Epidermal melanocyte (primary cell): ENCODE data around the gene DDX54.

Experiments used
- DNase-seq: peaks from one replicate; pipeline ENCODE4 v3.0.0; 2011; ENCODE audit warnings: low spot score; ENCODE audit not compliant: insufficient read length

The DDX54 gene

DNA sequence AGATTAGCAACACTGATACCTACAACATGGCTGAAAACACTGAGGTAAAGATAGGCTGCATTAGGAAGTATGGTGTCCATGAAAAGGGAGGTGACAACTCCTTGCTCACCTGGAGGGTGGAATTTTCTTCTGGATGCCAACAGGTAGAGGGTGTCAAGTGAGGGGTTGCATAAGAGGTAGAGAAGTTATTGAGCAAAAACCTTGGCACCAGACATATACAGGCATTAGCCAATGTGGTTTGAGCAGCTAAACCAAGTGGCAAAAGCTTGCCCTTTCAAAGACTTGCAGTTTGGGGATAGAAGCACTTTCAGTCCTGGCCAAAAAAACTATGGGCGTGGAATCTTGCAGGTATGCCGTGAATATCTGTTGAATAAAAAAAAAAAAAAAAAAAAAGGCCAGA is 4.1 kb upstream of the DDX54 start:
- no peak for DNase-seq

- no peak for DNase-seq
Measured at GRCh38 chr12:113186666-113187325, 1.5 kb upstream of the DDX54 start.

- no peak for DNase-seq
Measured at GRCh38 chr12:113186033-113186365, 721 bp upstream of the DDX54 start.

GRCh38 chr12:113184900-113185179 is 438 bp downstream of the DDX54 start:
- peak; percentile 92 for DNase-seq

DNA sequence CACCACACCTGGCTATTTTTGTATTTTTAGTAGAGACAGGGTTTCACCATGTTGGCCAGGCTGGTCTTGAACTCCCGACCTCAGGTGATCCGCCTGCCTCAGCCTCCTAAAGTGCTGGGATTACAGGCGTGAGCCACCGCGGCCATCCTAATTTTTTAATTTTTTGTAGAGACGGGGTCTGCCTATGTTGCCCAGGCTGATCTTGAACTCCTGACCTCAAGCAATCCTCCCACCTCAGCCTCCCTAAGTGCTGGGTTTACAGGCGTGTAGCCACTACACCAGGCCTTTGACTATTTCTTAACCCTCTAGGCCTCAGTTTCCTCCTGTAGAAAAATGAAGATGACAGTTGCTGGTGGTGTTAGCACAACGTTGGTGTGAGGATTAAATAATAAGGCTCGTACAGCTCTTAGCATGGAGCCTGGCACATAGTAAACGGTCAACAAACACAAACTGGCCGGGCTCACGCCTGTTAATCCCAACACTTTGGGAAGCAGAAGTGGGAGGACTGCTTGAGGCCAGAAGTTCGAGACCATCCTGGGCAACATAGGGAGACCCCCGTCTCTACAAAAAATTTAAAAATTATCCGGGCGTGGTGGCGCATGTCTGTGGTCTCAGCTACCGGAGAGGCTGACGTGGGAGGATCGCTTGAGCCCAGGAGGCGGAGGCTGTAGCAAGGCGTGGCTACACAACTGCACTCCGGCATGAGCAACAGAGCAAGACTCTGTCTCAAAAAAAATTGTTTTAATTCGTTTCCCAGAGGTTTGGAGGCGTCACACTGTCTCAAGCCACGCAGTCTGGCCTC is 979 bp downstream of the DDX54 start:
- DNase-seq = no peak

DNA sequence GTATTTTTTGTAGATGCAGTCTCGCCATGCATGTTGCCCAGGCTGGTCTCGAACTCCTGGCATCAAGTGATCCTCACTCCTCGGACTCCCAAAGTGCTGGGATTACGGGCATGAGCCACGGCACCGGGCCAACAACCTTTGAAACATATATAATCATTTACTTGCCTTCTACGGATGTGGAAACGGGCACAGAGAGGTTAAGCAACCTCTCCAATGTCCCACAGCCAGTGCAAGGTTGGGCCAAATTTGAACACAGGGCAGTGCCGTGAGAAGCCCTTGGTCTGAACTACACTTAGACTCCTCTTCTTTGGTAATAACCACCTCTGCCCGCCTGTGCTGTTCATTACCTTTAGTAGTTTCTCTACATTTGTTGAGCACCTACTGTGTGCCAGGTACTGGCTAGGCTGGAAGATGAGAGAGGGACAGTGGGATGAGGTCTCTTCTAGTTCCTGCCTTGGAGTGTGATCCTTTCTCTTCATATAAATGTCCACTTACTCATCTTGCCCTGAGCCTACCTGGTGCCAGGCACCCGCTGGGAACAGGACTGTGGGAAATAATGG is 2.2 kb downstream of the DDX54 start:
- no peak for DNase-seq

- no peak for DNase-seq
Measured at GRCh38 chr12:113181975-113182374, 3.3 kb downstream of the DDX54 start.

DNA sequence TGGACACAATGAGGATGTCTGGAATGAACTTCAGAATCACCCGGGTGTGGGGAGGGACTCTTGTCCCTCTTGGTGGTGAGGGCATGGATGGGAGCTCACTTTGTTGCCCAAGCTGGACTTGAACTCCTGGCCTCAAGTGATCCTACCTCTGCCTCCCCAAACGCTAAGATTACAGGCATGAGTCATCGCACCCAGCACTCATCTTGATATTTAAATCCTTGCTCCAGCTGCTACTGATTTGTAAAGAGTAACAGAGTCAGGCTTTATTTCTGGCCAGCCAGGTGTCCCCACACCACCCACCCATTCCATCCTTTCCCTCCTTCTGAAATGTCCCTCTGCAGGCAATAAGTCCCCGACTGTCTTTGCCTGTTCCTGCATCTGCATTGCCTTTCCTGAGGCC is 4.9 kb downstream of the DDX54 start:
- no peak for DNase-seq

- DNase-seq = no peak
Measured at GRCh38 chr12:113179023-113179422, 6.3 kb downstream of the DDX54 start.

- peak; percentile 76 for DNase-seq
Measured at GRCh38 chr12:113174461-113175384, 10.6 kb downstream of the DDX54 start.

GRCh38 chr12:113173081-113173698 is 12.1 kb downstream of the DDX54 start:
- DNase-seq = no peak

GRCh38 chr12:113172185-113172584 is 13.1 kb downstream of the DDX54 start:
- DNase-seq = no peak

DNA sequence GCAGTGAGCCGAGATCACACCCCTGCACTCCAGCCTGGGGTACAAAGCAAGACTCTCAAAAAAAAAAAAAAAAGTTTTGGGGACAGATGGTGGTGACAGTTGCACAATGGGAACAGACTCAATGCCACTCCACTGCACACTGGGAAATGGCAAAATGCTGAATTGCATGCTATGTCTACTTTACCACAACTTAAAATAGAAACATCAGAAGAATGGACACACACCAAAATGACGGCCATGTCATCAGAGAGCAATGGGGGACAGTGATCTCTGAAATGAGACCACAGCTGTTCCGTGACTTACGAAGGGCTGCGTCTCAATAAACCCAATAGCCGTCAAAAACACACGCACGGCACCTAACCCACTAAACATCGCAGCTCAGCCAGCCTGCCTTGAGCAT is 13.7 kb downstream of the DDX54 start:
- DNase-seq = peak; percentile 12

GRCh38 chr12:113170926-113171325 is 14.4 kb downstream of the DDX54 start:
- peak; percentile 9 for DNase-seq

DNA sequence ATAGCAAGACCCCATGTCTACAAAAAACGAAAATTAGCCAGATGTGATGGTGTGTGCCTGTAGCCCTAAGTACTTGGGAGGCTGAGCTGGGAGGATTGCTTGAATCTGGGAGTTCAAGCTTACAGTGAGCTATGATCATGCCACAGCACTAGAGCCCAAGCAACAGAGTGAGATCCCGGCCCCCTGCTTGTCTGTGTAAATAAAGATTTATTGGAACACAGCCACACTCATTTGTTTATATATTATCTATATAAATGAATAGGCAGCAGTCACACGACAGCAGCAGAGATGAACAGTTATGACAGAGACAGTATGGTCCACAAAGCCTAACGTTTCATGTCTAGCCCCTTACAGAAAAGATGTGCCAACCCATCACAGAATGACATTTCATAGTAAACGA is 14.8 kb downstream of the DDX54 start:
- DNase-seq = no peak

- peak; percentile 14 for DNase-seq
Measured at GRCh38 chr12:113169697-113170096, 15.6 kb downstream of the DDX54 start.

DNA sequence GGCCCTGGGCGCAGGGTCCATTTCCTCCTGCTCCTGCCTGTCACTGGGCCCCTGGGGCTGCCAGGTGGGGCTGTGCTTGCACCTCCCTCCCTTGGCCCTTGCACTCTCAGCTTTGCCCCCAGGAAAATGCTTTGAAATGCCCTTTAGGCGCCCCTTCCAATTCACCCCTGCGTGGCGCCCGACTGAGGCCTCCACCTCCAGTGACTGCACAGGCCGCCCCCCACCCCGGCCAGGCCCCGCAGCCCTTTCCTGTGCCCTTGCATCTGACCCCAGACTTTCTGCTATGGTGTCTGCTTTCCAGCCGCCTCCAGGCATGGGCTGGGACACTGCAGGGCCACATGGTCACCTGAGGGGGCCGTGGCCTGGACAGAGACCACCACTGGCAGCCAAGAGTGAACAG is 17.4 kb downstream of the DDX54 start:
- DNase-seq = no peak

DNA sequence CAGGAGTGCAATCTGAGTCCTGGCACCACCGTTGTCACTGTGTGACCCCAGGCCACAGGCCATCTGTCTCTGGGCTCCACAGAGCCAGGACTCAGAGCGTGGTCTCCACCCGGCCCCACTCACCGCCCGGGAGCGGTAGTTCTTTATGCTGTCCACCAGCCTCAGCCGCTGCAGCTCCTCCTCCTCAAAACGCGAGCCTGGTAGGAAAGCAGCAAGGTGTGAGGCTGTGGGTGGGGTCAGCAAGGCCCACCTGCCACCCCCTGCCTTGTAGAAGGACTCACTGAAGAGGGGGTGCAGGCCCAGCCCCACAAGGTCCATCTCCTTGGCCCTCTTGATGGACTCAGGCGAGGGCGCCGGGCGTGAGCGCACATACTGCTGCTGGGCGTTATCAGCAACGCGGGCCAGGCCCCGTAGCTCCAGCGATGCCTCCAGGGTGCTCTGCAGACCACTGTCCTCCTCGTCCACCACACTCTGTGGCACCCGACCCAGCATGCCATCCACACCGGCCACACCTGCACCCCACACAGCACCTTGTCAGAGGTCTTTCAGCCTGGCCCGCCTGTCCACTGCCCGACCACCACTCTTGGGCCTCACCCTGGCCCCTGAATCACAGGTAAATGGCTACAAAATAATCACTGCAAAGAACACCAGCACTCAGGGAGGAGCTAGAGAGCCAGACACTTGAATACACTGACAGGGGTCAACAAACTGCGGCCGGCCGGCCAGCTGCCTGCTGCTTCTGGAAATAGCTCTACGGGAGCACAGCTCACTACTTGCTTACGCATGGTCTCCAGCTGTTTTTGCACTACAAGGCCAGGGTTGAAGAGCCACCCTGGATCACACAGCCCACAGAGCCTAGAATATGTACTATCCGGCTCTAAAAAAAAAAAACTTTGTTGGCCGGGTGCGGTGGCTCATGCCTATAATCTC is 19.5 kb downstream of the DDX54 start:
- no peak for DNase-seq

- peak; percentile 11 for DNase-seq
Measured at GRCh38 chr12:113164014-113164413, 21.3 kb downstream of the DDX54 start.

DNA sequence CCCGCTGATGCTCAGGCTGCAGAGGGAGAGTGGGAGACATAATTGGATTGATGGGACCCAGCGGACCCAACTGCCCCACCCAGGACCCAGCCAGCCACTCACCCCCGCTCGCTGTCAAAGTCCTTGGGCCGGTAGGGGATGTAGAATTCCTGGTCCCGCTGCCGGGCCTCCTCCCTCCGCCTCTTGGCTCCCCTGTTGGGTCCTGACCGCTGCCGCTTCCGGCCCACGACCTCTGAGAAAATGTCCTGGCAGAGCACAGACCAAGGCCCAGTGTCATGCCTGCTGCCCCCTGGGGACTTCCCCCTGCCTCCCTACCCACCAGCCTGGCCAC is 22.3 kb downstream of the DDX54 start:
- DNase-seq = no peak
